ENCODE measurements around the gene SLC25A30. TPM values are rescaled to one million over a fixed set of nuclear protein-coding genes. Genes with fewer than 3 reads are reported as not detected.
A peak's percentile ranks its signal among the peaks of the same experiment; 100 is the strongest.

SLC25A30 gene
- total RNA-seq, 1 donor from 2014 or later, result 13.4 TPM

DNA sequence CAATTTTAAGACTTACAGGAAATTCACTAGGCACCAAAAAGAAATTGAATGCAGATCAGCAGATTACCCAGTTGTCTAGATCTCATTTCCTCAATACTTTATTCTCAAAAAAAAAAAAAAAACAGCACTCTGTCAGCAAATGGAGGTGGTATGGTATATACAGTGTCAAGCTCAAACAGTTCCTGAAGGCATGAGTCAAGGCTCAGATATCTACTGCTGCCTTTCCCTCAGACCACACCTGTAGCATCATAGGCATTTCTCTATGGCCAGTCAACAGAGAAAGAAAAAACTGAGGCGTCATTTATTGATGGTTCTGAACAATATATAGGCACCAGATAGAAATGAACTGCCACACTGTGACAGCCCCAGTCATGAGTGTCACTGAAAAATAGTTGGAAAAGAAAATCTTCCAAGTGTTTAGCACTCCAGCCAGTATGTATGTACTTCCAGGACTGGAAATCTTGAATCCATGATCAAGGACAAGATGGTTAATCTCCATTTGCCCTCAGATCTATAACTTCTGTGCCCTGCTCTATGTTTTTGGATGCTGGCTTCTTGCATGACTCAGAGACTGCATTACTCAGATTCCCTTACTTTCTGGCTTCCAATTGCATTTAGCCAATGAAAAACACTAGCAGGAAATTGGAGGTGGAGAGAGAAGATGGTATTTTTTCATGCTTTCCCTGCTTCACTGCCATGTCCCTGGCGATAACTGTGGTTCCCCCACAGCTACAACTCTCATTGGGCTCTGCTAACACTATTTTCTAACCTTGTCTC, 38.2 kb upstream of the SLC25A30 start:
- TF ChIP-seq, protein P1, sequence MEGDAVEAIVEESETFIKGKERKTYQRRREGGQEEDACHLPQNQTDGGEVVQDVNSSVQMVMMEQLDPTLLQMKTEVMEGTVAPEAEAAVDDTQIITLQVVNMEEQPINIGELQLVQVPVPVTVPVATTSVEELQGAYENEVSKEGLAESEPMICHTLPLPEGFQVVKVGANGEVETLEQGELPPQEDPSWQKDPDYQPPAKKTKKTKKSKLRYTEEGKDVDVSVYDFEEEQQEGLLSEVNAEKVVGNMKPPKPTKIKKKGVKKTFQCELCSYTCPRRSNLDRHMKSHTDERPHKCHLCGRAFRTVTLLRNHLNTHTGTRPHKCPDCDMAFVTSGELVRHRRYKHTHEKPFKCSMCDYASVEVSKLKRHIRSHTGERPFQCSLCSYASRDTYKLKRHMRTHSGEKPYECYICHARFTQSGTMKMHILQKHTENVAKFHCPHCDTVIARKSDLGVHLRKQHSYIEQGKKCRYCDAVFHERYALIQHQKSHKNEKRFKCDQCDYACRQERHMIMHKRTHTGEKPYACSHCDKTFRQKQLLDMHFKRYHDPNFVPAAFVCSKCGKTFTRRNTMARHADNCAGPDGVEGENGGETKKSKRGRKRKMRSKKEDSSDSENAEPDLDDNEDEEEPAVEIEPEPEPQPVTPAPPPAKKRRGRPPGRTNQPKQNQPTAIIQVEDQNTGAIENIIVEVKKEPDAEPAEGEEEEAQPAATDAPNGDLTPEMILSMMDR (IDR thresholded peaks at IDR 0.05), result no peak
- Mint-ChIP-seq H3K4me3 (ENCODE audit: unreplicated experiment) (no peak overlapping the region), H3K36me3 (ENCODE audit: low read depth) (no peaks in the 10 kb centered on the region), H3K4me1 (ENCODE audit: low read depth) (peaks cover 16% of the 10 kb centered on the region), H3K27me3 (ENCODE audit: low read depth) (no peaks in the 10 kb centered on the region), H3K27ac (ENCODE audit: unreplicated experiment) (peak overlapping the region; percentile 41), H3K9me3 (ENCODE audit: low read depth) (no peaks in the 10 kb centered on the region)
- no peak for DNase-seq (ENCODE audit: low spot score)

DNA sequence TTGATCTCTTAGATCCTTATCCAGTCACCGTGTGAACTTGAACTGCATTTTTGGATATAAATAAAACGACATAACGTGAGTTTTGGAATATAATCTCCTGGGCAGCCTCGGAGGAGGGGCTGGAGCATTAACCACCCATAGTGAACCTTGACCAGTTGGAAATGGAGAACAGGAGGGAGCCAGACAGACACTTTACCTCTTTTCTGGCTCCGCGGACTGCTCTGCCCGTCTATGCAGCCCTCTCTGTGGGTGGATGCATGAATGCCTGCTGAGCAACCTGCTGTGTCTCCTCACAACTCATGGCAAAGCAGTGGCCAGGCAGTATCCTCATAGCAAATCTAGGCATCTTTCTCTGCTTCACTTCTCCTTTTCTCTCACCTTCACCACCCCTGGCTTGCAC, 36.0 kb upstream of the SLC25A30 start:
- H3K27ac Mint-ChIP-seq (ENCODE audit: unreplicated experiment), result no peak overlapping the region
- H3K4me1 Mint-ChIP-seq (ENCODE audit: low read depth), result peaks cover 16% of the 10 kb centered on the region
- no peak overlapping the region for H3K4me3 Mint-ChIP-seq (ENCODE audit: unreplicated experiment)
- TF ChIP-seq, protein P1 (IDR thresholded peaks at IDR 0.05), result no peak
- no peak for DNase-seq (ENCODE audit: low spot score)
- H3K9me3 Mint-ChIP-seq (ENCODE audit: low read depth), result no peaks in the 10 kb centered on the region
- no peaks in the 10 kb centered on the region for H3K27me3 Mint-ChIP-seq (ENCODE audit: low read depth)
- H3K36me3 Mint-ChIP-seq (ENCODE audit: low read depth), result no peaks in the 10 kb centered on the region

DNA sequence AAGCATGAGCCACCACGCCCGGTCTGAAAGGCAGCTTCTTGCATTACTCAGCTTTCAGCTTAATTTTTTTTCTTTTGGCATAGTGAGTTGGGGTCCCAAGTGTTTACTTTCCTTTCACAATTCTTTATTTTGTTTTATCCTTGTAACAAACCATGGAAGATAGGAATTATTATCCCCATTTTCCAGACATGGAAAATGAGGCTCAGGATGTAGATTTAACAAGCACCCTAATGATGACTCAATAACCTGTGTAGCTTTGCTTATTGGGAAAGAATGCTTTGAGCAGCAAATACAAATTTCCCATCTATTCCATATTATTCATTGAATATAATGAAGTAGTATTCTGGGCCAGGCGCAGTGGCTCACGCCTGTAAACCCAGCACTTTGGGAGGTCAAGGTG, 33.1 kb upstream of the SLC25A30 start:
- H3K27me3 Mint-ChIP-seq (ENCODE audit: low read depth), result no peaks in the 10 kb centered on the region
- no peak overlapping the region for H3K4me3 Mint-ChIP-seq (ENCODE audit: unreplicated experiment)
- no peaks in the 10 kb centered on the region for H3K36me3 Mint-ChIP-seq (ENCODE audit: low read depth)
- no peaks in the 10 kb centered on the region for H3K9me3 Mint-ChIP-seq (ENCODE audit: low read depth)
- TF ChIP-seq, protein P1 (IDR thresholded peaks at IDR 0.05), result no peak
- no peak overlapping the region for H3K27ac Mint-ChIP-seq (ENCODE audit: unreplicated experiment)
- no peak for DNase-seq (ENCODE audit: low spot score)
- H3K4me1 Mint-ChIP-seq (ENCODE audit: low read depth), result peaks cover 14% of the 10 kb centered on the region

DNA sequence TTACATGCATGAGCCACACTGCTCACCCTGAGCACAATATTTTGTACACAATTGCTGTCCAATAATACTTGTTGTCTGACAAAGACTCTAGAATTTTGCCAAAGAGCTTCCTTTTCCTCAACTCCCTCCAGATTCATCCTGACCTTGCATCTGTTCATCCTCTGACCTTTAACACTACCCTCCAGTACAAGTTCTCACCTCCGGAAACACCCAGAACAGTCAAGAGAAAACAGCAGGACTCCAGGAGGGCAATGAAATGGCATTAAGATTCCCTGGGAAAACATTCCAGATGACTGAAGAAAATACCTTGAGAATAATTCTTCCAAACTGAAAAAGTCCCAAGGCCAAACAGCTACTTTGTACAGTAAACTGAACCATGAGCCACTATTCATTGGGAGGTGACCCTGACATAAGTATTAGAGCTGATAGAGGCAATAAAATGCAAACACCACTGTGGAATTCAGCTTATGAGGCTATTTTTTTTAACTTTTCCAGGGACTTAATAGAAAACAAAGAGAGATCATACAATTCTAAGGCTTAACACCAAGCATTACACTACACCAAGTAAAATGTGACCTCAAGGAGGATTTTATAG, 30.9 kb upstream of the SLC25A30 start:
- H3K4me1 Mint-ChIP-seq (ENCODE audit: low read depth), result peaks cover 14% of the 10 kb centered on the region
- peaks cover 3% of the 10 kb centered on the region for H3K27me3 Mint-ChIP-seq (ENCODE audit: low read depth)
- DNase-seq (ENCODE audit: low spot score), result no peak
- no peak overlapping the region for H3K4me3 Mint-ChIP-seq (ENCODE audit: unreplicated experiment)
- TF ChIP-seq, protein P1 (IDR thresholded peaks at IDR 0.05), result no peak
- no peak overlapping the region for H3K27ac Mint-ChIP-seq (ENCODE audit: unreplicated experiment)
- H3K9me3 Mint-ChIP-seq (ENCODE audit: low read depth), result no peaks in the 10 kb centered on the region
- no peaks in the 10 kb centered on the region for H3K36me3 Mint-ChIP-seq (ENCODE audit: low read depth)

DNA sequence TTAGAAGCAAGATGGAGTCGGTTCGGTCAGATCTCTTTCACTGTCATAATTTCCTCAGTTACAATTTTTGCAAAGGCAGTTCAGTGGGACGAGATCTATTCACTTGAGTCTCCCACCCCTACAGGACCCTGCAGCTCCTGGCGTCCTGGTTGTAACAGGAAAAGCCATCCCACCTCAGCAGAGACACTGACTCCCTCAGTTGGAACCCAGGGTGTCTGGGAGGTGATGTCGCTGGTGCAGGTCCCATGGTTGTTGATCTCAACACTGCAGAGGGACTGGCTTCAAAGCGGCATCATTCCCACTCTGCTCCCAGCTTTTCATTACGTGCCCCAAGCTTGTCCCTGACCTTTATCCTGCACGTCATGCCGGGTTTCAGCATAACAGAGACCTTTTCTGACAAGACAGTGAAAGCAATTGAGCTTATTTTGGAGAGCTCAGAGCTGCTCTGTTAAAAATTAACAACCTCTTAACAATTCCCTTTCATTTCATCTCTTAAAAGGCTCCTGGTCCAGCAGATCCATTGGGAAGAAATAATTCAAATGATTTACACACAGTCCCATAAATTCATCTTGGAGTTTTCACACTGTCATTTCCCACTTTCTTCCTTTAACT, 29.0 kb upstream of the SLC25A30 start:
- DNase-seq (ENCODE audit: low spot score), result no peak
- Mint-ChIP-seq H3K9me3 (ENCODE audit: low read depth) (no peaks in the 10 kb centered on the region), H3K27me3 (ENCODE audit: low read depth) (peaks cover 6% of the 10 kb centered on the region), H3K4me3 (ENCODE audit: unreplicated experiment) (no peak overlapping the region), H3K4me1 (ENCODE audit: low read depth) (peaks cover 15% of the 10 kb centered on the region), H3K27ac (ENCODE audit: unreplicated experiment) (no peak overlapping the region), H3K36me3 (ENCODE audit: low read depth) (no peaks in the 10 kb centered on the region)
- TF ChIP-seq, protein P1 (IDR thresholded peaks at IDR 0.05), result no peak
